ENCODE results near the gene TCAIM.

DNA sequence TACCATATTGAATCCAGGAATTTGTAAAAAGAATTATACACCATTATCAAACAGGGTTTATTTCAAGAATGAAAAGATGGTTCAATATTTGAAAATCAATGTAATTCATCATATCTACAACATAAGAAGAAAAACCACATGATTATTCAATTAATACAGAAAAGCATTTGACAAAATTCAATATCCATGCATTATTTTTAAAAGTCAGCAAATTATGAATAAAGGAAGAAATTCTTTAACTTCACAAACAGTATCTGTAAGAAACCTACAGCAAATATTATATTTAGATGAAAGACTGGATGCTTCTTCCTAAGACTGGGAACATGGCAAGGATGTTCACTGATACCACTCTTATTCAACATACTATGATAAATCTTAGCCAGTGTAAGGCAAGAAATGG is 41.3 kb upstream of the TCAIM start:
- TF ChIP-seq, protein P1, sequence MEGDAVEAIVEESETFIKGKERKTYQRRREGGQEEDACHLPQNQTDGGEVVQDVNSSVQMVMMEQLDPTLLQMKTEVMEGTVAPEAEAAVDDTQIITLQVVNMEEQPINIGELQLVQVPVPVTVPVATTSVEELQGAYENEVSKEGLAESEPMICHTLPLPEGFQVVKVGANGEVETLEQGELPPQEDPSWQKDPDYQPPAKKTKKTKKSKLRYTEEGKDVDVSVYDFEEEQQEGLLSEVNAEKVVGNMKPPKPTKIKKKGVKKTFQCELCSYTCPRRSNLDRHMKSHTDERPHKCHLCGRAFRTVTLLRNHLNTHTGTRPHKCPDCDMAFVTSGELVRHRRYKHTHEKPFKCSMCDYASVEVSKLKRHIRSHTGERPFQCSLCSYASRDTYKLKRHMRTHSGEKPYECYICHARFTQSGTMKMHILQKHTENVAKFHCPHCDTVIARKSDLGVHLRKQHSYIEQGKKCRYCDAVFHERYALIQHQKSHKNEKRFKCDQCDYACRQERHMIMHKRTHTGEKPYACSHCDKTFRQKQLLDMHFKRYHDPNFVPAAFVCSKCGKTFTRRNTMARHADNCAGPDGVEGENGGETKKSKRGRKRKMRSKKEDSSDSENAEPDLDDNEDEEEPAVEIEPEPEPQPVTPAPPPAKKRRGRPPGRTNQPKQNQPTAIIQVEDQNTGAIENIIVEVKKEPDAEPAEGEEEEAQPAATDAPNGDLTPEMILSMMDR (IDR thresholded peaks at IDR 0.05) = no peak
- no peak for TF ChIP-seq POLR2AphosphoS5 (IDR thresholded peaks at IDR 0.05)
- no peak for TF ChIP-seq POLR2A (IDR thresholded peaks at IDR 0.05)

All from breast epithelium (tissue), 3 donors.